HEK293 (cell line): ENCODE results near the gene GMEB2.

Experiments
- CTCF ChIA-PET: fragments of 350-600 bp; formaldehyde crosslinking; extraction: SDS; loops from one replicate; lab custom pipeline; 2021; ENCODE audit warnings: antibody characterized with exemption; lab: Yijun Ruan, JAX
- POLR2A ChIA-PET: fragments of 300-600 bp; formaldehyde crosslinking; extraction: SDS; loops from one replicate; lab custom pipeline; 2020; ENCODE audit warnings: antibody characterized with exemption, inconsistent platforms; lab: Yijun Ruan, JAX
- H3K27ac ChIP-seq: fragments of 200-500 bp; sonication (Bioruptor generic); 2 replicates; pipeline ENCODE4 v1.5.1; 2014; ENCODE audit warnings: low read depth, low read length, control low read depth, inconsistent platforms; ENCODE audit errors: extremely low read depth
- H3K36me3 ChIP-seq, 2 experiments: fragments of 200-500 bp in 1 of 2; sonication (Bioruptor generic) in 1 of 2; 1 replicate in 1 of 2; 2 replicates in 1 of 2; pipeline ENCODE4 v1.5.1; 2014 to 2017; ENCODE audit warnings: inconsistent platforms in 2 of 2, low read length in 2 of 2; ENCODE audit not compliant: control insufficient read depth in 2 of 2, insufficient read depth in 1 of 2
- H3K4me1 ChIP-seq: fragments of 200-500 bp; sonication (Bioruptor generic); 2 replicates; pipeline ENCODE4 v1.5.1; 2014; ENCODE audit warnings: mild to moderate bottlenecking, low read length, inconsistent platforms; ENCODE audit not compliant: control insufficient read depth, insufficient read depth
- H3K4me3 ChIP-seq: 2 replicates; pipeline ENCODE4 v1.5.1; 2011; ENCODE audit warnings: low read depth, mild to moderate bottlenecking, control low read depth, low read length, moderate library complexity
- H3K9me3 ChIP-seq: fragments of 200-500 bp; sonication (Bioruptor generic); 2 replicates; pipeline ENCODE4 v1.5.1; 2014; ENCODE audit warnings: low read depth, low read length, inconsistent platforms; ENCODE audit not compliant: control insufficient read depth, insufficient read depth
- KLF9 ChIP-seq: fragments of 450-650 bp; formaldehyde crosslinking; IDR thresholded peaks from 2 replicates; pipeline ENCODE4 v1.5.1; 2016; ENCODE audit warnings: missing biosample characterization, missing genetic modification characterization, low read depth
- OVOL3 ChIP-seq: fragments of 450-650 bp; formaldehyde crosslinking; IDR thresholded peaks from 2 replicates; pipeline ENCODE4 v1.5.1; 2016; ENCODE audit warnings: missing biosample characterization, missing genetic modification characterization
- REPIN1 ChIP-seq: fragments of 450-650 bp; formaldehyde crosslinking; IDR thresholded peaks from 2 replicates; pipeline ENCODE4 v1.5.1; 2017; ENCODE audit warnings: missing biosample characterization, missing genetic modification characterization, low read depth
- TCF7L2 ChIP-seq: IDR thresholded peaks from 2 replicates; pipeline ENCODE4 v1.6.1; 2011; ENCODE audit warnings: low read depth, mild to moderate bottlenecking, inconsistent platforms, low read length, moderate library complexity, borderline replicate concordance
- YY2 ChIP-seq: fragments of 450-650 bp; formaldehyde crosslinking; IDR thresholded peaks from 2 replicates; pipeline ENCODE4 v1.5.1; 2016; ENCODE audit warnings: missing biosample characterization, missing genetic modification characterization
- ZBTB10 ChIP-seq: fragments of 450-650 bp; formaldehyde crosslinking; IDR thresholded peaks from 2 replicates; pipeline ENCODE4 v1.5.1; 2016; ENCODE audit warnings: missing biosample characterization, missing genetic modification characterization
- ZBTB44 ChIP-seq: fragments of 450-650 bp; IDR thresholded peaks from 2 replicates; pipeline ENCODE4 v1.5.1; 2018; ENCODE audit warnings: missing biosample characterization, mild to moderate bottlenecking, missing genetic modification characterization
- ZFP37 ChIP-seq: fragments of 450-650 bp; formaldehyde crosslinking; IDR thresholded peaks from 2 replicates; pipeline ENCODE4 v1.5.1; 2016; ENCODE audit warnings: missing biosample characterization, missing genetic modification characterization
- ZNF16 ChIP-seq: fragments of 450-650 bp; formaldehyde crosslinking; IDR thresholded peaks from 2 replicates; pipeline ENCODE4 v1.5.1; 2016; ENCODE audit warnings: low read depth, missing biosample characterization, missing genetic modification characterization
- ZNF362 ChIP-seq: fragments of 450-650 bp; formaldehyde crosslinking; IDR thresholded peaks from 2 replicates; pipeline ENCODE4 v1.5.1; 2016; ENCODE audit warnings: missing biosample characterization, missing genetic modification characterization
- ZNF398 ChIP-seq: fragments of 450-650 bp; formaldehyde crosslinking; IDR thresholded peaks from 2 replicates; pipeline ENCODE4 v1.5.1; 2017; ENCODE audit warnings: missing biosample characterization, missing genetic modification characterization
- ZNF404 ChIP-seq: fragments of 450-650 bp; formaldehyde crosslinking; IDR thresholded peaks from 2 replicates; pipeline ENCODE4 v1.5.1; 2017; ENCODE audit warnings: missing biosample characterization, missing genetic modification characterization
- ZNF513 ChIP-seq: fragments of 450-650 bp; IDR thresholded peaks from 2 replicates; pipeline ENCODE4 v1.5.1; 2018; ENCODE audit warnings: missing biosample characterization, missing genetic modification characterization
- ZNF555 ChIP-seq: fragments of 450-650 bp; formaldehyde crosslinking; conservative IDR thresholded peaks from 2 replicates; pipeline ENCODE4 v1.5.1; 2017; ENCODE audit warnings: missing biosample characterization, mild to moderate bottlenecking, missing genetic modification characterization, inconsistent platforms
- ZNF830 ChIP-seq: fragments of 450-650 bp; IDR thresholded peaks from 2 replicates; pipeline ENCODE4 v1.5.0; 2018; ENCODE audit warnings: missing biosample characterization, missing genetic modification characterization, low read depth, mild to moderate bottlenecking, moderate library complexity
- ZNF837 ChIP-seq: fragments of 450-650 bp; formaldehyde crosslinking; IDR thresholded peaks from 2 replicates; pipeline ENCODE4 v1.5.1; 2016; ENCODE audit warnings: missing biosample characterization, missing genetic modification characterization
- ZSCAN23 ChIP-seq: fragments of 450-650 bp; formaldehyde crosslinking; IDR thresholded peaks from 2 replicates; pipeline ENCODE4 v1.5.1; 2016; ENCODE audit warnings: missing biosample characterization, missing genetic modification characterization
- ZSCAN4 ChIP-seq: fragments of 450-650 bp; formaldehyde crosslinking; IDR thresholded peaks from 2 replicates; pipeline ENCODE4 v1.5.1; 2017; ENCODE audit warnings: missing biosample characterization, missing genetic modification characterization

The GMEB2 gene

GRCh38 chr20:63617876-63618265 lies 9.0 kb downstream of the GMEB2 start:
- Histone ChIP-seq H3K36me3 (peaks cover 6 to 52% of the 10 kb centered on the region in 2 experiments; a peak in 2 of 3 replicates), H3K27ac (no peak overlapping the region), H3K9me3 (no peaks in the 10 kb centered on the region), H3K4me1 (no peaks in the 10 kb centered on the region), H3K4me3 (no peak overlapping the region)
- ChIA-PET CTCF (no interaction called here), POLR2A (interaction anchor here (1.0 to 1.9 kb wide), 2 partner anchors 9 to 44 kb away, joined by 3 to 6 read pairs; partner anchors contain the start of genes GMEB2 and HELZ2)
- TF ChIP-seq TCF7L2, result no peak
- TF ChIP-seq ZNF555 (tag by site-specific recombination), result no peak
- no peak for TF ChIP-seq ZNF398 (tag by site-specific recombination)
- TF ChIP-seq REPIN1 (tag by site-specific recombination), result no peak
- no peak for TF ChIP-seq KLF9 (tag by site-specific recombination)
- no peak for TF ChIP-seq ZNF830 (tag by site-specific recombination)
- TF ChIP-seq ZSCAN23 (tag by site-specific recombination), result no peak
- TF ChIP-seq ZNF16 (tag by site-specific recombination), result no peak
- no peak for TF ChIP-seq ZFP37
- no peak for TF ChIP-seq YY2
- TF ChIP-seq ZNF362 (tag by site-specific recombination), result no peak
- TF ChIP-seq ZNF404, result no peak
- TF ChIP-seq ZBTB10 (tag by site-specific recombination), result no peak
- TF ChIP-seq ZNF513 (tag by site-specific recombination), result no peak
- no peak for TF ChIP-seq OVOL3 (tag by site-specific recombination)
- no peak for TF ChIP-seq ZSCAN4 (tag by site-specific recombination)
- TF ChIP-seq ZNF837 (tag by site-specific recombination), result no peak
- no peak for TF ChIP-seq ZBTB44 (tag by site-specific recombination)
